ENCODE results near the gene FAM83B. TPM values are rescaled to one million over a fixed set of nuclear protein-coding genes. Genes with fewer than 3 reads are reported as not detected.

Gene FAM83B
- total RNA-seq, 1 donor from 2014 or later = 71.8 TPM

- peak; percentile 93 for ATAC-seq
These were observed 134.1 kb downstream of the FAM83B start for GRCh38 chr6:54980511-54981275.

- ATAC-seq = peak; percentile 67
These were observed 134.7 kb downstream of the FAM83B start for GRCh38 chr6:54981276-54981609.

GRCh38 chr6:54981647-54982046, 135.1 kb downstream of the FAM83B start:
- ATAC-seq = no peak

GRCh38 chr6:54987633-54988290, 141.2 kb downstream of the FAM83B start:
- peak; percentile 36 for ATAC-seq

GRCh38 chr6:54988576-54988975, 142.0 kb downstream of the FAM83B start:
- ATAC-seq = no peak

- no peak for ATAC-seq
These were observed 143.4 kb downstream of the FAM83B start for GRCh38 chr6:54990001-54990400.

Data from esophagus mucosa (tissue), 1 donor.